ENCODE measurements around the gene TPM1. TPM values are rescaled to one million over a fixed set of nuclear protein-coding genes. Genes with fewer than 3 reads are reported as not detected.
A peak's percentile ranks its signal among the peaks of the same experiment; 100 is the strongest.
"Not testable (repeated sequence)": the region's sequence is repeated elsewhere in the genome, so short reads cannot be mapped to it uniquely, and the experiment has no call there.

TPM1 gene
- total RNA-seq, 1 donor from 2014 or later, result 737 TPM

GRCh38 chr15:63094495-63094931, 52.0 kb downstream of the TPM1 start:
- DNase-seq (ENCODE audit: low spot score), result no peak

GRCh38 chr15:63096178-63096577, 53.6 kb downstream of the TPM1 start:
- no peak for DNase-seq (ENCODE audit: low spot score)

- not testable (repeated sequence) for DNase-seq (ENCODE audit: low spot score)
Observed at GRCh38 chr15:63098901-63099300, 56.4 kb downstream of the TPM1 start.

- not testable (repeated sequence) for DNase-seq (ENCODE audit: low spot score)
Observed at GRCh38 chr15:63099581-63099980, 57.0 kb downstream of the TPM1 start.

GRCh38 chr15:63103416-63103815, 60.9 kb downstream of the TPM1 start:
- DNase-seq (ENCODE audit: low spot score), result no peak

- DNase-seq (ENCODE audit: low spot score), result no peak
Observed at GRCh38 chr15:63104727-63105126, 62.2 kb downstream of the TPM1 start.

GRCh38 chr15:63105354-63105753, 62.8 kb downstream of the TPM1 start:
- not testable (repeated sequence) for DNase-seq (ENCODE audit: low spot score)

GRCh38 chr15:63107895-63108546, 65.5 kb downstream of the TPM1 start:
- DNase-seq (ENCODE audit: low spot score), result peak; percentile 59

- no peak for DNase-seq (ENCODE audit: low spot score)
Observed at GRCh38 chr15:63109498-63109897, 67.0 kb downstream of the TPM1 start.

GRCh38 chr15:63109920-63110319, 67.4 kb downstream of the TPM1 start:
- no peak for DNase-seq (ENCODE audit: low spot score)

GRCh38 chr15:63110428-63111026, 68.0 kb downstream of the TPM1 start:
- DNase-seq (ENCODE audit: low spot score), result no peak

GRCh38 chr15:63111481-63111880, 68.9 kb downstream of the TPM1 start:
- DNase-seq (ENCODE audit: low spot score), result no peak

- no peak for DNase-seq (ENCODE audit: low spot score)
Observed at GRCh38 chr15:63112871-63113270, 70.3 kb downstream of the TPM1 start.

GRCh38 chr15:63114465-63114864, 71.9 kb downstream of the TPM1 start:
- no peak for DNase-seq (ENCODE audit: low spot score)

Other genes with a start within 250 kb of the TPM1 start
- 12.4 TPM for gene LACTB, start 79.1 kb downstream of the TPM1 start, total RNA-seq
- gene RPS27L, start 114.7 kb downstream of the TPM1 start, total RNA-seq, result 111 TPM
- 54.1 TPM for gene RAB8B, start 146.9 kb downstream of the TPM1 start, total RNA-seq
- gene APH1B, start 234.9 kb downstream of the TPM1 start, total RNA-seq, result 28.4 TPM